SJCRH30 (cell line): ENCODE results near the gene TRIO. TPM values are rescaled to one million over a fixed set of nuclear protein-coding genes. Genes with fewer than 3 reads are reported as not detected.

Source experiments
- DNase-seq, 2 experiments: peaks; one replicate each; pipeline ENCODE4 v3.0.0-alpha.2; 2015 to 2020
- H3K27ac ChIP-seq: fragments of 250-450 bp; sonication (Bioruptor Pico); 2 replicates; pipeline ENCODE4 v1.5.1; 2020; ENCODE audit warnings: mild to moderate bottlenecking, moderate library complexity
- H3K27me3 ChIP-seq: fragments of 250-450 bp; sonication (Bioruptor Pico); 2 replicates; pipeline ENCODE4 v1.5.1; 2020; ENCODE audit warnings: mild to moderate bottlenecking, moderate library complexity
- H3K36me3 ChIP-seq: fragments of 250-450 bp; sonication (Bioruptor Pico); 2 replicates; pipeline ENCODE4 v1.5.1; 2020; ENCODE audit warnings: mild to moderate bottlenecking, moderate library complexity
- H3K4me1 ChIP-seq: fragments of 250-450 bp; sonication (Bioruptor Pico); 2 replicates; pipeline ENCODE4 v1.5.1; 2020; ENCODE audit warnings: mild to moderate bottlenecking, moderate library complexity
- H3K4me3 ChIP-seq: fragments of 250-450 bp; sonication (Bioruptor Pico); 2 replicates; pipeline ENCODE4 v1.5.1; 2020; ENCODE audit warnings: mild to moderate bottlenecking, moderate library complexity
- H3K9me3 ChIP-seq: fragments of 250-450 bp; sonication (Bioruptor Pico); replicated peaks from 2 replicates; pipeline ENCODE4 v1.5.1; 2020; ENCODE audit warnings: mild to moderate bottlenecking, moderate library complexity
- total RNA-seq: library from RNA; depleted of rRNA; stranded (reverse); fragments of >200 nt; shearing (Covaris generic); gene quantifications from 2 replicates; pipeline ENCODE4 v1.2.3, GENCODE V29; 2014

TRIO gene
- total RNA-seq, 1 experiment from 2014 or later, result 82.9 TPM

GRCh38 chr5:14229734-14230133 lies 86.6 kb downstream of the TRIO start:
- no peak for DNase-seq
- Histone ChIP-seq H3K27me3 (no peaks in the 10 kb centered on the region), H3K9me3 (no peaks in the 10 kb centered on the region), H3K27ac (no peak overlapping the region), H3K36me3 (no peaks in the 10 kb centered on the region), H3K4me1 (no peaks in the 10 kb centered on the region), H3K4me3 (no peak overlapping the region)

- no peak for DNase-seq
- Histone ChIP-seq H3K27me3 (no peaks in the 10 kb centered on the region), H3K4me3 (no peak overlapping the region), H3K4me1 (no peaks in the 10 kb centered on the region), H3K9me3 (no peaks in the 10 kb centered on the region), H3K36me3 (no peaks in the 10 kb centered on the region), H3K27ac (no peak overlapping the region)
These were observed 88.0 kb downstream of the TRIO start for GRCh38 chr5:14231156-14231555.

- H3K9me3 ChIP-seq, result no peaks in the 10 kb centered on the region
- DNase-seq, result no peak
- H3K4me1 ChIP-seq, result no peaks in the 10 kb centered on the region
- H3K36me3 ChIP-seq, result no peaks in the 10 kb centered on the region
- no peaks in the 10 kb centered on the region for H3K27me3 ChIP-seq
- no peak overlapping the region for H3K4me3 ChIP-seq
- no peak overlapping the region for H3K27ac ChIP-seq
These were observed 88.7 kb downstream of the TRIO start for GRCh38 chr5:14231890-14232289.

- no peaks in the 10 kb centered on the region for H3K36me3 ChIP-seq
- H3K4me3 ChIP-seq, result no peak overlapping the region
- peaks cover 7% of the 10 kb centered on the region; the same call in 1 of the 2 replicates for H3K4me1 ChIP-seq
- no peak overlapping the region for H3K27ac ChIP-seq
- H3K27me3 ChIP-seq, result no peaks in the 10 kb centered on the region
- H3K9me3 ChIP-seq, result no peaks in the 10 kb centered on the region
- DNase-seq, result no peak
These were observed 91.1 kb downstream of the TRIO start for GRCh38 chr5:14234204-14234603.

GRCh38 chr5:14235872-14236271 lies 92.7 kb downstream of the TRIO start:
- DNase-seq, result no peak
- H3K4me3 ChIP-seq, result no peak overlapping the region
- no peaks in the 10 kb centered on the region for H3K9me3 ChIP-seq
- no peaks in the 10 kb centered on the region for H3K27me3 ChIP-seq
- H3K27ac ChIP-seq, result no peak overlapping the region
- H3K36me3 ChIP-seq, result no peaks in the 10 kb centered on the region
- H3K4me1 ChIP-seq, result peaks cover 23% of the 10 kb centered on the region

- Histone ChIP-seq H3K4me3 (no peak overlapping the region), H3K36me3 (no peaks in the 10 kb centered on the region), H3K27ac (no peak overlapping the region), H3K9me3 (no peaks in the 10 kb centered on the region), H3K4me1 (peaks cover 32% of the 10 kb centered on the region), H3K27me3 (no peaks in the 10 kb centered on the region)
- DNase-seq, result no peak
These were observed 93.6 kb downstream of the TRIO start for GRCh38 chr5:14236757-14237156.

GRCh38 chr5:14237317-14238086 lies 94.4 kb downstream of the TRIO start:
- H3K9me3 ChIP-seq, result no peaks in the 10 kb centered on the region
- H3K4me1 ChIP-seq, result peaks cover 35% of the 10 kb centered on the region
- no peak overlapping the region for H3K4me3 ChIP-seq
- H3K36me3 ChIP-seq, result no peaks in the 10 kb centered on the region
- DNase-seq, result peak; percentile 18 to 25
- no peaks in the 10 kb centered on the region for H3K27me3 ChIP-seq
- H3K27ac ChIP-seq, result peak overlapping the region; percentile 4; the same call in 1 of the 2 replicates

- no peaks in the 10 kb centered on the region for H3K27me3 ChIP-seq
- DNase-seq, result no peak
- no peak overlapping the region for H3K27ac ChIP-seq
These were observed 95.1 kb downstream of the TRIO start for GRCh38 chr5:14238272-14238671.

GRCh38 chr5:14239404-14239803 lies 96.3 kb downstream of the TRIO start:
- Histone ChIP-seq H3K36me3 (no peaks in the 10 kb centered on the region), H3K9me3 (no peaks in the 10 kb centered on the region), H3K4me3 (no peak overlapping the region), H3K4me1 (peaks cover 43% of the 10 kb centered on the region), H3K27me3 (no peaks in the 10 kb centered on the region), H3K27ac (no peak overlapping the region)
- DNase-seq, result no peak

More at GRCh38 chr5:14238272-14238671, 95.1 kb downstream of the TRIO start:
- no peaks in the 10 kb centered on the region for H3K9me3 ChIP-seq
- no peaks in the 10 kb centered on the region for H3K36me3 ChIP-seq
- H3K4me1 ChIP-seq, result peaks cover 35% of the 10 kb centered on the region
- no peak overlapping the region for H3K4me3 ChIP-seq

GRCh38 chr5:14239951-14240350 lies 96.8 kb downstream of the TRIO start:
- DNase-seq, result no peak
- Histone ChIP-seq H3K27ac (no peak overlapping the region), H3K27me3 (no peaks in the 10 kb centered on the region), H3K9me3 (no peaks in the 10 kb centered on the region), H3K4me3 (no peak overlapping the region), H3K4me1 (peaks cover 43% of the 10 kb centered on the region), H3K36me3 (no peaks in the 10 kb centered on the region)

- Histone ChIP-seq H3K9me3 (no peaks in the 10 kb centered on the region), H3K4me1 (peaks cover 44% of the 10 kb centered on the region), H3K27me3 (no peaks in the 10 kb centered on the region), H3K36me3 (no peaks in the 10 kb centered on the region), H3K27ac (no peak overlapping the region), H3K4me3 (no peak overlapping the region)
- peak; percentile 31 to 75 for DNase-seq
These were observed 97.2 kb downstream of the TRIO start for GRCh38 chr5:14240359-14240758.

GRCh38 chr5:14241141-14241540 lies 98.0 kb downstream of the TRIO start:
- no peak overlapping the region for H3K27ac ChIP-seq
- no peaks in the 10 kb centered on the region for H3K36me3 ChIP-seq
- H3K4me3 ChIP-seq, result no peak overlapping the region
- no peak for DNase-seq
- H3K27me3 ChIP-seq, result no peaks in the 10 kb centered on the region
- H3K9me3 ChIP-seq, result no peaks in the 10 kb centered on the region
- H3K4me1 ChIP-seq, result peaks cover 51% of the 10 kb centered on the region

- H3K27ac ChIP-seq, result no peak overlapping the region
- no peak overlapping the region for H3K4me3 ChIP-seq
- peaks cover 56% of the 10 kb centered on the region for H3K4me1 ChIP-seq
- H3K27me3 ChIP-seq, result no peaks in the 10 kb centered on the region
- no peaks in the 10 kb centered on the region for H3K9me3 ChIP-seq
- no peak for DNase-seq
- no peaks in the 10 kb centered on the region for H3K36me3 ChIP-seq
These were observed 99.3 kb downstream of the TRIO start for GRCh38 chr5:14242447-14242846.

- no peak overlapping the region for H3K4me3 ChIP-seq
- no peak for DNase-seq
- no peaks in the 10 kb centered on the region for H3K27me3 ChIP-seq
- H3K36me3 ChIP-seq, result no peaks in the 10 kb centered on the region
- H3K9me3 ChIP-seq, result no peaks in the 10 kb centered on the region
- H3K4me1 ChIP-seq, result peaks cover 53% of the 10 kb centered on the region
- H3K27ac ChIP-seq, result no peak overlapping the region
These were observed 99.8 kb downstream of the TRIO start for GRCh38 chr5:14242871-14243383.

GRCh38 chr5:14243766-14244165 lies 100.6 kb downstream of the TRIO start:
- no peak overlapping the region for H3K4me3 ChIP-seq
- no peak overlapping the region for H3K27ac ChIP-seq
- no peaks in the 10 kb centered on the region for H3K27me3 ChIP-seq
- peaks cover 49% of the 10 kb centered on the region for H3K4me1 ChIP-seq
- H3K9me3 ChIP-seq, result no peaks in the 10 kb centered on the region
- no peak for DNase-seq
- no peaks in the 10 kb centered on the region for H3K36me3 ChIP-seq

- Histone ChIP-seq H3K9me3 (no peaks in the 10 kb centered on the region), H3K36me3 (no peaks in the 10 kb centered on the region), H3K4me3 (peak overlapping the region; percentile 10; the same call in 1 of the 2 replicates), H3K27me3 (no peaks in the 10 kb centered on the region), H3K27ac (peak overlapping the region; percentile 19), H3K4me1 (peaks cover 45% of the 10 kb centered on the region)
- DNase-seq, result no peak
These were observed 101.6 kb downstream of the TRIO start for GRCh38 chr5:14244721-14245120.
